ENCODE results near the gene DNAJB8.

Gene DNAJB8

DNA sequence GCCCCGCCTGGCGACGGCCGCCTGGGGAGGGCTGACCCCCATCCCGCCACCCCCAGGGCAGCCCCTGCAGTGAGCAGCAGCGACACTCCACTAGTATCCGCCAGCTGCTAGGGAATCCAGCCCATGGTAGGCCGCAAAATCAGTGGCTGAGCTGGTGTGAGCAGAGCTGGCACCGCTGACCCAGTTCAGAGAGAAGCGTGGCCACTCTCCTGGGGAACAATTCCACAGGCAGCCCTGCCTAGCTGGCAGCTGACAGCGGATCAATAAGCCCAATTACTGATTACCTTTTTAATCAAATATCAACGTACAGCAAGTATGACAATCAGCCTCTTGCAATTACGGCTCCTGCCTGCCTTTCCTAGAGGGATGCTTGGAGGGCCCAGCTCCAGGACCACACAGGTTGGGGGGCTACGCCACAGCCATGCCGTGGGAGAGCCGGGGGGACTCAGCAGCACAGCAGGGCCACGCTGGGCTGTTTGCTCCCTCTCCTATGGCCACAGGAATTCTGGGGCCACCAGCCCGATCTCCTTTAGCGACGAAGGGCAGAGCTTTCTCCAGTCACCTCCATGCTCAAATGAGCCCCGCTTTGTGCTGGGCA, 13.9 kb downstream of the DNAJB8 start:
- Histone ChIP-seq H3K9me3 (ENCODE audit: insufficient read depth, low read depth, low read length) (no peaks in the 10 kb centered on the region), H3K27me3 (ENCODE audit: insufficient read depth, low read length) (peaks cover 6% of the 10 kb centered on the region; the same call in 1 of the 2 replicates), H3K9ac (ENCODE audit: low read depth, low read length) (no peak overlapping the region), H3K4me3 (ENCODE audit: low read length) (no peak overlapping the region), H3K36me3 (ENCODE audit: insufficient read depth, low read length) (no peaks in the 10 kb centered on the region), H3K4me1 (ENCODE audit: insufficient read depth, low read length) (no peaks in the 10 kb centered on the region), H3K27ac (ENCODE audit: low read depth, low read length) (no peak overlapping the region)
- 88% methylated on average over 21 of the region's 21 CpGs for WGBS

DNA sequence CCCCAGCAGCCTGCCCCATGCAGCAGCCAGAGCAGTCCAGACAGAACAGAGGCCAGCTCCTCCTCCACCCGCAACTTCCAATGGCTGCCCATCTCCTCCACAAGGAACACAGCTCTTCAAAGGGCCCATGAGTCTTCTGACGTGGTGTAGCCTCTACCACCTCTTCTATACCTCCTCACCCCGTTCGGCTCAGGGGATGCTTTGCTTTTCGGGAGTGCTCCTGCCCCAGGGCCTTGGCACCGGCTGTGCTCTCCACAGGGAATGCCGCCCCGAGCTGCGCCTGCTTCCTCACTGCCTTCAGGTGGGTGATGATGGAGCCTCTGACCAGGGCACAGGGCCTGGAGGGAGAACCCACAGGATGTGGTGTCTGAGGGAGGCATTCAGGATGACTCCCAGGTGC, 14.6 kb downstream of the DNAJB8 start:
- no peaks in the 10 kb centered on the region for H3K9me3 ChIP-seq (ENCODE audit: insufficient read depth, low read depth, low read length)
- H3K27ac ChIP-seq (ENCODE audit: low read depth, low read length) = no peak overlapping the region
- H3K4me1 ChIP-seq (ENCODE audit: insufficient read depth, low read length) = no peaks in the 10 kb centered on the region
- H3K27me3 ChIP-seq (ENCODE audit: insufficient read depth, low read length) = peaks cover 6% of the 10 kb centered on the region; the same call in 1 of the 2 replicates
- H3K36me3 ChIP-seq (ENCODE audit: insufficient read depth, low read length) = no peaks in the 10 kb centered on the region
- 91% methylated on average over 9 of the region's 9 CpGs for WGBS
- no peak overlapping the region for H3K9ac ChIP-seq (ENCODE audit: low read depth, low read length)
- no peak overlapping the region for H3K4me3 ChIP-seq (ENCODE audit: low read length)

DNA sequence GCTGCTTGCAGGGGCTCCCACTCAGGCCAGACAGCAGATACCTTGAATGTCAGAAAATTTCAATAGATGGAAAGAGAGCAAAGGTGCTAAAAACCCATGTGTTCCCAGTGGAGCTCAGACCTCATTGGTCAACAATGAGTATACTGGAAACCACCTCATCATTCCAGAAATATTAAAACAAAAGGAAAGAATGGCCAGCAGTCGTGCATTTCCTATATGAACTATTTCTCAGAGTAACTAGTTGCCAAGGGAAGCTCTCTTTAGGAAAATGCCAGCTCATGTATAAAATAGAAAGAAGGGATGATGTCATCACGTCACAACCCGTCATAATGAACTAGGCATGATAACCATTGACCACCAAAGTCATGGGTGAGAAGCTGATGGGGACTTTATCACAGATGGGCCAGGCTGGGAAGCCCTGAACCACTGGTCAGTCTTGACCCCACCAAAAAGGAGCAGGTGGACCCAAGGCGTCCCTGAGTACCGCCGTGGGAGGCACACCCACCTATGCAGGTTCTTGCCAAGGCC, 17.5 kb downstream of the DNAJB8 start:
- Histone ChIP-seq H3K4me1 (ENCODE audit: insufficient read depth, low read length) (no peaks in the 10 kb centered on the region), H3K36me3 (ENCODE audit: insufficient read depth, low read length) (no peaks in the 10 kb centered on the region), H3K9me3 (ENCODE audit: insufficient read depth, low read depth, low read length) (no peaks in the 10 kb centered on the region), H3K27ac (ENCODE audit: low read depth, low read length) (no peak overlapping the region), H3K9ac (ENCODE audit: low read depth, low read length) (no peak overlapping the region), H3K4me3 (ENCODE audit: low read length) (no peak overlapping the region), H3K27me3 (ENCODE audit: insufficient read depth, low read length) (no peaks in the 10 kb centered on the region)
- 92% methylated on average over 6 of the region's 6 CpGs for WGBS

DNA sequence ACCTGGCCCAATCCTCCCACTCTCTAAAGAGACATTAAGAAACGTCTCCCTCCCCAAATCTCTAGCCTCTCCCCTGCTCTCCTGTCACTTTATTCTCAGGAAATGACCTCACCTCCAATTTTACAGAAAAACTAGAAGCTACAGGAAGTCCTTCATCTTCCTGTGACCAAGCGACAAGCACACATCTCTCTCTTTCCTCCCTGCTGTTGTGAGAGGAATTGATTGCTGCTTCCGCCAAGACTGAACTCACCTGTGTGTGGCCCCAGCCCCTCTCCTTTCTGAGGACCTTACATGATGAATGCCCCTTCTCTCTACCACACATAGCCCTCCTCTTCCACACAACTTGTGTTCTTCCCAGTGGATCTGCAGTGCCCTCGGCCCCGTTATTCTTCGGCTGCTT, 18.2 kb downstream of the DNAJB8 start:
- no peak overlapping the region for H3K9ac ChIP-seq (ENCODE audit: low read depth, low read length)
- H3K9me3 ChIP-seq (ENCODE audit: insufficient read depth, low read depth, low read length) = no peaks in the 10 kb centered on the region
- WGBS = 76% methylated on average over 6 of the region's 6 CpGs
- no peaks in the 10 kb centered on the region for H3K4me1 ChIP-seq (ENCODE audit: insufficient read depth, low read length)
- H3K27me3 ChIP-seq (ENCODE audit: insufficient read depth, low read length) = 0 out of 2 replicates have a peak, but pooled peaks cover 3% of the 10 kb centered on the region
- H3K27ac ChIP-seq (ENCODE audit: low read depth, low read length) = no peak overlapping the region
- no peak overlapping the region for H3K4me3 ChIP-seq (ENCODE audit: low read length)
- no peaks in the 10 kb centered on the region for H3K36me3 ChIP-seq (ENCODE audit: insufficient read depth, low read length)

- 91% methylated on average over 3 of the region's 3 CpGs for WGBS
- 0 out of 2 replicates have a peak, but pooled peaks cover 4% of the 10 kb centered on the region for H3K27me3 ChIP-seq (ENCODE audit: insufficient read depth, low read length)
- no peaks in the 10 kb centered on the region for H3K9me3 ChIP-seq (ENCODE audit: insufficient read depth, low read depth, low read length)
- H3K36me3 ChIP-seq (ENCODE audit: insufficient read depth, low read length) = no peaks in the 10 kb centered on the region
- H3K9ac ChIP-seq (ENCODE audit: low read depth, low read length) = no peak overlapping the region
- H3K4me1 ChIP-seq (ENCODE audit: insufficient read depth, low read length) = no peaks in the 10 kb centered on the region
- H3K27ac ChIP-seq (ENCODE audit: low read depth, low read length) = no peak overlapping the region
- H3K4me3 ChIP-seq (ENCODE audit: low read length) = no peak overlapping the region
These were observed 19.1 kb downstream of the DNAJB8 start for GRCh38 chr3:128447561-128448013.

DNA sequence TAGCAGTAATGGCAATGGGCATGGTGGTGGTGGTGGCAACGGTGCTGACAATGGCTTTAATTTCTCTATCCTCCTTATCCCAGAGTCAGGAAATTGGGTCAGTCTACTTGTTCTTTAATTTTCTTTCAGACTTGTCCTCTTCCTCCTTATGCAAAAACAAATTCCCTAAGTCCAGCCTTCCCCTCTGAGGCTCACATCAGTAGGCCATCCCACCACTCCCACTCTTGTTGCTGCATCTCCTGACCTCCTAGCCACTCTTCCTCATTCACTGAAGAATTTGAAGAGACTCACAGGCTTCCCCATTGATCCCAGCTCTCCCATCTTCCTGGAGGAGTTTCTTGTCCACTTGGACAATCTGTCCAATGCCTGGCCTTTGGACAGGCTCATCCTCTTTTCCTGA, 19.9 kb downstream of the DNAJB8 start:
- Histone ChIP-seq H3K27me3 (ENCODE audit: insufficient read depth, low read length) (0 out of 2 replicates have a peak, but pooled peaks cover 4% of the 10 kb centered on the region), H3K4me1 (ENCODE audit: insufficient read depth, low read length) (no peaks in the 10 kb centered on the region), H3K27ac (ENCODE audit: low read depth, low read length) (no peak overlapping the region), H3K9ac (ENCODE audit: low read depth, low read length) (no peak overlapping the region), H3K4me3 (ENCODE audit: low read length) (no peak overlapping the region), H3K9me3 (ENCODE audit: insufficient read depth, low read depth, low read length) (no peaks in the 10 kb centered on the region), H3K36me3 (ENCODE audit: insufficient read depth, low read length) (no peaks in the 10 kb centered on the region)
- WGBS = no CpG with 5 or more reads among the region's 1 CpG

DNA sequence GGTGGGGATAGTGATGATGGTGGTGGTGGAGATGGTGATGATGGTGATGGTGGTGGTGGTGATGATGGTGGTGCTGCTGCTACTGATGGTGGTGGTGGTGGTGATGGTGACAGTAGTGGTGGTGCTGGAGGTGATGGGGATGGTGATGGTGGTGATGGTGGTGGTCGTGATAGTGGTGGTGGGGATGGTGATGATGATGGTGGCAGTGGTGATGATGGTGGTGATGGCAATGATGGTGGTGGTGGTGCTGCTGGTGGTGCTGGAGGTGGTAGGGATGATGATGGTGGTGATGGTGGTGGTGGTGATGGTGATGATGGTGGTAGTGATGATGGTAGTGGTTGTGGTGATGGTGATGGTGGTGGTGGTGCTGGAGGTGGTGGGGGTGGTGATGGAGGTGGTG, 21.3 kb downstream of the DNAJB8 start:
- no peaks in the 10 kb centered on the region for H3K36me3 ChIP-seq (ENCODE audit: insufficient read depth, low read length)
- H3K9me3 ChIP-seq (ENCODE audit: insufficient read depth, low read depth, low read length) = no peaks in the 10 kb centered on the region
- no peak overlapping the region for H3K4me3 ChIP-seq (ENCODE audit: low read length)
- no peak overlapping the region for H3K27ac ChIP-seq (ENCODE audit: low read depth, low read length)
- H3K4me1 ChIP-seq (ENCODE audit: insufficient read depth, low read length) = no peaks in the 10 kb centered on the region
- 82% methylated on average over 1 of the region's 1 CpG for WGBS
- no peak overlapping the region for H3K9ac ChIP-seq (ENCODE audit: low read depth, low read length)
- H3K27me3 ChIP-seq (ENCODE audit: insufficient read depth, low read length) = peaks cover 7% of the 10 kb centered on the region; the same call in 1 of the 2 replicates

GRCh38 chr3:128443771-128444170, 22.9 kb downstream of the DNAJB8 start:
- Histone ChIP-seq H3K27ac (ENCODE audit: low read depth, low read length) (no peak overlapping the region), H3K27me3 (ENCODE audit: insufficient read depth, low read length) (peaks cover 12% of the 10 kb centered on the region; the same call in 1 of the 2 replicates), H3K36me3 (ENCODE audit: insufficient read depth, low read length) (no peaks in the 10 kb centered on the region), H3K4me3 (ENCODE audit: low read length) (no peak overlapping the region), H3K9me3 (ENCODE audit: insufficient read depth, low read depth, low read length) (no peaks in the 10 kb centered on the region), H3K9ac (ENCODE audit: low read depth, low read length) (no peak overlapping the region), H3K4me1 (ENCODE audit: insufficient read depth, low read length) (no peaks in the 10 kb centered on the region)
- WGBS = 77% methylated on average over 3 of the region's 3 CpGs

DNA sequence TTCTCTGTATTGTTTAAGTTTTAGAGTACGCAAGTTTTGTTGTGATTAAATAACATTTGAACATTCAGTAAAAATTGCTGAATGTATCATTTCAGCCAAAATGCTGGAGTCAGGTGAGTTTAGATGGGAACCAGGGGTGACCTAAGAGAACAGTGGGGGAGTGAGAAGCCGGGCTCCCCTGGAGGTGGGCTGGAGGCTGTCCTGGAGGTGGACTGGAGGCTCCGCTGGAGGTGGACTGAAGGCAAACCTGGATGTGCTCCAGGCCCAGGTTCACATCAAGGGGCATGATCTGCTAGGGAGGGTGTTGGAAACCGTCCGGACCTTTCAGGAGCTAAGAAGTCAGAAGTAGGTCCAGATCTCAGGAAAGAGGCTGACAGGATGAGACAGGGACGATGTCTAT, 23.7 kb downstream of the DNAJB8 start:
- Histone ChIP-seq H3K27ac (ENCODE audit: low read depth, low read length) (no peak overlapping the region), H3K36me3 (ENCODE audit: insufficient read depth, low read length) (no peaks in the 10 kb centered on the region), H3K9me3 (ENCODE audit: insufficient read depth, low read depth, low read length) (no peaks in the 10 kb centered on the region), H3K4me3 (ENCODE audit: low read length) (no peak overlapping the region), H3K9ac (ENCODE audit: low read depth, low read length) (no peak overlapping the region), H3K4me1 (ENCODE audit: insufficient read depth, low read length) (no peaks in the 10 kb centered on the region), H3K27me3 (ENCODE audit: insufficient read depth, low read length) (peaks cover 12% of the 10 kb centered on the region; the same call in 1 of the 2 replicates)
- WGBS = 92% methylated on average over 6 of the region's 6 CpGs

GRCh38 chr3:128442070-128442469, 24.6 kb downstream of the DNAJB8 start:
- H3K4me1 ChIP-seq (ENCODE audit: insufficient read depth, low read length) = no peaks in the 10 kb centered on the region
- 94% methylated on average over 7 of the region's 7 CpGs for WGBS

DNA sequence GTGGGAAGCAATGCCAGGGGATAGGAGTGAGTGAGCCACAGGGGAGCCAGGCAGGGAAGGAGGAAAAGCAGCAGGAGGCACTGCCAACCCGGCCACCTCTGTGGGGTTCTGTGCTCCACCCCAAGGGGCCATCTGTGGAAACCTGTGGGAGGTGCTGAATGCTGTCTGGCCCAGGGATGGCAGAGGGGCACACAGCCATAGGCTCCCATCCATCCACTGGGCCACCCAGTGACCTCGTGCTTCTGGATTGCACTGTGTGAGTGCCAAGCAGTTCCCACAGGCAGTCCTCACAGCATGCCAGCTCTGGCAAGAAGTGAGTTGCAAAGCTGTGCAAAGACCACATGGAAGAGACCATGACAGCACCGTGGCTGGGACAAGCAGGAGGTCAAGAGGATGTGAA, 27.5 kb downstream of the DNAJB8 start:
- Histone ChIP-seq H3K9me3 (ENCODE audit: insufficient read depth, low read depth, low read length) (no peaks in the 10 kb centered on the region), H3K27me3 (ENCODE audit: insufficient read depth, low read length) (peaks cover 27% of the 10 kb centered on the region), H3K9ac (ENCODE audit: low read depth, low read length) (no peak overlapping the region), H3K36me3 (ENCODE audit: insufficient read depth, low read length) (no peaks in the 10 kb centered on the region), H3K27ac (ENCODE audit: low read depth, low read length) (no peak overlapping the region), H3K4me3 (ENCODE audit: low read length) (no peak overlapping the region), H3K4me1 (ENCODE audit: insufficient read depth, low read length) (peaks cover 7% of the 10 kb centered on the region; the same call in 1 of the 2 replicates)
- WGBS = 73% methylated on average over 3 of the region's 3 CpGs

More at GRCh38 chr3:128442070-128442469, 24.6 kb downstream of the DNAJB8 start:
- H3K27ac ChIP-seq (ENCODE audit: low read depth, low read length) = no peak overlapping the region
- H3K27me3 ChIP-seq (ENCODE audit: insufficient read depth, low read length) = peaks cover 12% of the 10 kb centered on the region; the same call in 1 of the 2 replicates
- no peak overlapping the region for H3K9ac ChIP-seq (ENCODE audit: low read depth, low read length)
- no peaks in the 10 kb centered on the region for H3K36me3 ChIP-seq (ENCODE audit: insufficient read depth, low read length)
- H3K9me3 ChIP-seq (ENCODE audit: insufficient read depth, low read depth, low read length) = no peaks in the 10 kb centered on the region
- no peak overlapping the region for H3K4me3 ChIP-seq (ENCODE audit: low read length)

Measured in HUES64 (cell line).